ENCODE measurements around the gene CIDEB. TPM values are rescaled to one million over a fixed set of nuclear protein-coding genes. Genes with fewer than 3 reads are reported as not detected.
A peak's percentile ranks its signal among the peaks of the same experiment; 100 is the strongest.

Gene CIDEB
- total and polyA plus RNA-seq, 2 of the 13 experiments (the other 11 are each of a cell fraction or from before 2014, with no cell fraction given): 35.8 to 110 TPM

- TF ChIP-seq ZBTB40 (IDR thresholded peaks at IDR 0.05) (no peak), ZBTB40 (CRISPR knock-in tag; IDR thresholded peaks at IDR 0.05) (no peak; the same call in 1 of the 2 replicates), TFDP1 (CRISPR knock-in tag; IDR thresholded peaks at IDR 0.05; ENCODE audit: borderline replicate concordance) (peak; percentile 48; the same call in 1 of the 2 replicates), ZBTB44 (CRISPR knock-in tag; IDR thresholded peaks at IDR 0.05) (no peak)
Measured at GRCh38 chr14:24297190-24297964, 10.4 kb downstream of the CIDEB start (continued).

Measured in HepG2 (cell line).